Neuron (in vitro differentiated cells): ENCODE data around the gene LCE1A.

ENCODE experiments used
- H2AFZ ChIP-seq: one replicate; pipeline ENCODE4 v1.6.1; 2013; ENCODE audit warnings: low read depth, mild to moderate bottlenecking, inconsistent platforms, low read length, moderate library complexity
- H3K27me3 ChIP-seq: one replicate; pipeline ENCODE4 v1.6.1; 2013; ENCODE audit warnings: low read length; ENCODE audit not compliant: insufficient read depth
- H3K36me3 ChIP-seq: one replicate; pipeline ENCODE4 v1.6.1; 2013; ENCODE audit warnings: low read length; ENCODE audit not compliant: insufficient read depth
- H3K4me1 ChIP-seq: one replicate; pipeline ENCODE4 v1.6.1; 2013; ENCODE audit warnings: low read length; ENCODE audit not compliant: insufficient read depth
- H3K4me3 ChIP-seq: 2 replicates; pipeline ENCODE4 v1.5.1; 2013; ENCODE audit warnings: mild to moderate bottlenecking, low read length, moderate library complexity
- H3K9me3 ChIP-seq: one replicate; pipeline ENCODE4 v1.6.1; 2013; ENCODE audit warnings: low read length

The LCE1A gene, protein sequence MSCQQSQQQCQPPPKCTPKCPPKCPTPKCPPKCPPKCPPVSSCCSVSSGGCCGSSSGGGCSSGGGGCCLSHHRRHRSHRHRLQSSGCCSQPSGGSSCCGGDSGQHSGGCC

DNA sequence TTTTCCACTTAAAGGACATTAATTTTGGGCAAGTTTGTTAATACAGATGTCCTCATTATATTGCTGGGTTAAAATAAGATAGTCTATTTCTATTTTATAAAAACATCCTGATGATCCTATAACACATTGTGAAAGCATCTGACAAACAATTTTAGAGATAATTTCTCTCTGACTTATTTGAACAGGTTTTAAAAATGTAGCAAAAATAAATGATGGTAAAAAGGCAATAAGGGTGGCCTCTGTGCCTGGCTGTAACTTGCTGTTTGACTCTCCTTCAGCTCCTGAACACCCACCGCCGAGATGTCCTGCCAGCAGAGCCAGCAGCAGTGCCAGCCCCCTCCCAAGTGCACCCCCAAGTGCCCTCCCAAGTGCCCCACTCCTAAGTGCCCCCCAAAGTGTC lies at the start of gene LCE1A:
Gene LCE1A, plus strand, starts transcription at position 301 of the 400 bp plus-strand sequence. Its CDS starts 0 bp downstream, at position 301.
- Histone ChIP-seq H3K9me3 (no peaks in the 10 kb centered on the region), H3K4me3 (no peak within 1 kb of the TSS), H2AFZ (no peak within 1 kb of the TSS), H3K4me1 (no peaks in the 10 kb centered on the region), H3K27me3 (no peaks in the 10 kb centered on the region), H3K36me3 (no peaks in the 10 kb centered on the region)

DNA sequence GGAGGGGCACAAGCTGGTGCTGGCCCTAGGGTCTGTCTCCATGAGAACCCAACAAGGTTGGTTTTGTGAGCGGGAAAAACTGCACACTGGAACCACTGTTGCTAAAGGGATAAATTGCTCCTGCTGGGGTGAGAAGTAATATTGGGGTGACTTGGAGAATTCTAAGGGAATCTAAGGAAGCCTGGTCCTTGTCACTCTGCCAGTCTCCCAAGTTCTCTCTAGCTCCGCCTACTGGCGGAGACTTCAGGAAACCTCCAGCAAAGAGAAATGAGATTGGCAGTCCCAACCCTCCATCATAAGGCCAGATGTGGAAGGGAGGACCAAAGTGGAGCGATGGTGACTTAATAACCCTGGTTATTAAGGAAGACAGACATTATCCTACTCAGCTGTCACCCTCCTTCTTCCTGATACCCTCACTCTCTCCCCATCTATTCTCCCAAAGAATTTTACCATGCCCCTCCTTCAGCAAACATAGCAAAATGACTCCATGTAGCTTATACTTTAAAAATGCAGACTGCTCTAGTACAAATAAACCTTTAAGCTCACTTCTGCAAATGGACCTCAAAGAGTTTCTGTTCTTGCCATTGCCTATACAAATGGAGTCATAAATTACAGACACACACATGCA lies 49.6 kb upstream of the LCE1A start:
- no peaks in the 10 kb centered on the region for H3K36me3 ChIP-seq

DNA sequence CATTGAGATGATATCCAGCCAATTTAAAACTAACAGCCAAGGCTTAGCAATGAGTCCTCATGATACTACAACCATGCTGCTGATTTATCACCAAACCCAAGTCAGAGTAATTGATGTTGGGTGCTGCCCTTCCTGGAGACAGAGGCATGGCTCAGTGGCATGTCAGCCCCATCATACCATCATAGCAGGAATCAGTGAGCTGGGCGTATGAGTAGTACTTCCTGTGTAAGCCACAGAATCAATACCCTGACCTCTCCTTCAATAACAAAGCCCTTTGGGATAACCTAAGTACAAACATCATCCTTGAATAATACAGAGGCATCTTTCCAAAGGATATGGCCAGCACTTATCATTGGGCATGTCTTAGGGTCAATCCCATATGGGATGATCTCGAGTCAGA lies 44.2 kb upstream of the LCE1A start:
- no peaks in the 10 kb centered on the region for H3K9me3 ChIP-seq
- no peaks in the 10 kb centered on the region for H3K4me1 ChIP-seq
- no peak overlapping the region for H3K4me3 ChIP-seq
- H2AFZ ChIP-seq = no peak overlapping the region
- H3K27me3 ChIP-seq = peaks cover 3% of the 10 kb centered on the region
- H3K36me3 ChIP-seq = no peaks in the 10 kb centered on the region

More for the DNA sequence above, 49.6 kb upstream of the LCE1A start:
- peaks cover 3% of the 10 kb centered on the region for H3K27me3 ChIP-seq
- no peak overlapping the region for H2AFZ ChIP-seq
- no peaks in the 10 kb centered on the region for H3K4me1 ChIP-seq
- H3K9me3 ChIP-seq = no peaks in the 10 kb centered on the region
- H3K4me3 ChIP-seq = no peak overlapping the region

DNA sequence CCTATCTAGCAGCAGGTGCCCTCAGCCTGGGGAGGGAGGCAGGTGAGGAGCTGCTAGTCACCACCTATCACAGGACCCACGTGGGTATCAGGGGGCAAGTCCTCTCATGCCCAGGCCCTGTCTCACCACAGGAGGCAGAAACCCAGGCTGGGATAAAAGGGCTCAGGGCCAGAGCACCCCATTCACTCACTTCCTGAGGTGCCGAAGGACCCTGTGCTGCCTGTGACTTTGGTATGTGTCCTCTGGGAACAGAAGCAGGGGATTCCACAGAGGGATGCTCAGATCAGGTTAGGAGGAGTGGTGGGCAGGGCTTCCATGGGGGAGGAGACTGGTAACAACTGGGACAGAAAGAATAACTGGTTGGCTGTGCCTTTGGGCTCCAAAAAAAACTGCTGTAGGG lies 41.2 kb upstream of the LCE1A start, which contains the start of gene LCE1E:
Gene LCE1E, plus strand, starts transcription at position 181 of the 400 bp plus-strand sequence. CDS start 1,043 bp downstream, outside the sequence.
- Histone ChIP-seq H2AFZ (no peak within 1 kb of the TSS), H3K9me3 (no peaks in the 10 kb centered on the region), H3K36me3 (no peaks in the 10 kb centered on the region), H3K4me3 (no peak within 1 kb of the TSS), H3K4me1 (no peaks in the 10 kb centered on the region), H3K27me3 (no peaks in the 10 kb centered on the region)

DNA sequence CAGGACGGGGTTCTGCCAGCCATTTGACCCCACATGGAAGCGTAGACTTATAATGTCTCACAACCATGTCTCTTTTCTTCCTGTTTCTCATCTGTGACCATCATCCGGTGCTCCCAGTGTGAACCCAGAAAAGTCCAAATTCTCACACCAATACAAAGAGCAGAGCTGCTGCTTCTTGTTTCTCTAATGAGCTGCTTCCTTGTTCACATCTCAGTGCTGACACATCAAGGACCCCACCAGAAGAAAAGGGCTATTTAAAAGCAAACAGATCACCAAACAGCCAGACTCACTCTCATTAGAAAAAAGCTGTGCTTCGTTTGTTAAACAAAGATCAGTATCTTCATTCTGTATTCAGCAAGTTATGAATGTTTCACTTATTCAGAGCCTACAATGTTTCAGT lies 31.6 kb upstream of the LCE1A start:
- no peaks in the 10 kb centered on the region for H3K4me1 ChIP-seq
- no peaks in the 10 kb centered on the region for H3K27me3 ChIP-seq

DNA sequence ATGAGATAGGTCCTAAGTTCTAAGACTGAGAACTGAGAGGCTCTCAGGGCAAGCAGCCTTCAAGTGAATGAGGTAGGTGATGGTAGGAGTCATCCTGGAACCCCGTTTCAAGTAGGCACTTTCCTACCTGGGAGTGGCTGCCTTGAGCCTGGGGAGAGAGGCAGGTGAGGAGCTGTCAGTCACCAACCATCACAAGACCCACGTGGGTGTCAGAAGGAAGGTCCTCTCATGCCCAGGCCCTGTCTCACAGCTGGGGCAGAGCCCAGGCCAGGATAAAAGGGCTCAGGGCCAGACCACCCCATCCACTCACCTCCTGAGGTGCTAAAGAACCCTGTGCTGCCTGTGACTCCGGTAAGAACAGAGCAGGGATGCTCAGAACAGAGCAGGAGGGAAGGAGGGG lies 30.9 kb upstream of the LCE1A start, which contains the start of gene LCE1D:
Gene LCE1D, plus strand, starts transcription at position 301 of the 400 bp plus-strand sequence. CDS start 1,074 bp downstream, outside the sequence.
- Histone ChIP-seq H3K36me3 (no peaks in the 10 kb centered on the region), H3K27me3 (no peaks in the 10 kb centered on the region), H2AFZ (no peak within 1 kb of the TSS), H3K4me3 (no peak within 1 kb of the TSS), H3K4me1 (no peaks in the 10 kb centered on the region), H3K9me3 (no peaks in the 10 kb centered on the region)

More for the DNA sequence above, 31.6 kb upstream of the LCE1A start:
- Histone ChIP-seq H3K9me3 (no peaks in the 10 kb centered on the region), H3K36me3 (no peaks in the 10 kb centered on the region), H3K4me3 (no peak overlapping the region), H2AFZ (no peak overlapping the region)

DNA sequence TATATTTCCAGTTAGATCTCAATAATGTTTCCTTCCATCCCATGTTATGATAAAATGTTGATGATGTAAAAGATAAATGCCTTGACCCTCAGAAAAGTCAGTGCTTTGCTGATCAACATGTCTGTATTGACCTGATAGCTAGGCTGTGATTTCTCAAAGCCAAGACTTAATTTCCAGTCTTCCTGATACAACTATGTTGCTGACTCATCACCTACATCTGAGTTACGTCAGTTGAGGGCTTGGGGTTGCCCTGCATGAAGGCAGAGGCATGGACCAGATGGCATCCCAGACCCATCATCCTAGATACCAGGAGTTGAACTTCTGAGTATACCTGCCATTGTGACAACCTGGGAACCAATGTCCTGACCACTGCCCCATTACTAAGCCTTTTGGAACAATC lies 25.9 kb upstream of the LCE1A start:
- Histone ChIP-seq H3K27me3 (no peaks in the 10 kb centered on the region), H3K36me3 (no peaks in the 10 kb centered on the region), H3K4me3 (no peak overlapping the region), H3K9me3 (no peaks in the 10 kb centered on the region), H3K4me1 (no peaks in the 10 kb centered on the region), H2AFZ (no peak overlapping the region)

DNA sequence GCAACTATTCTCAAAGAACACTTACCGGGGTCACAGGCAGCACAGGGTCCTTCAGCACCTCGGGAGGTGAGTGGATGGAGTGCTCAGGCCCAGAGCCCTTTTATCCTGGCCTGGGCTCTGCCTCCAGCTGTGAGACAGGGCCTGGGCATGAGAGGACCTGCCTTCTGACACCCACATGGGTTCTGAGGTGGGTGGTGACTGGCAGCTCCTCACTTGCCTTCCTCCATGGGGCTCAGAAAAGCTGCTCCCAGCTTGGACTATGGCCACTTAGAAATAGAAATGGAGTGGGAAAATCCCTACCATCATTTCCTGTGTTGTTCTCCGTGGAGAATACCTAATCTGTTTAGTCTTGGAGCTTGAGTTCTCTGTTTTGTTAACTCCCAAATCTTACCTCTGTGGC lies 20.7 kb upstream of the LCE1A start, which contains the start of gene LCE1C:
Gene LCE1C, minus strand, starts transcription at position 76 of the 400 bp plus-strand sequence. CDS start 1,173 bp downstream, outside the sequence.
- Histone ChIP-seq H2AFZ (no peak within 1 kb of the TSS), H3K36me3 (no peaks in the 10 kb centered on the region), H3K4me3 (no peak within 1 kb of the TSS), H3K27me3 (no peaks in the 10 kb centered on the region), H3K9me3 (no peaks in the 10 kb centered on the region), H3K4me1 (no peaks in the 10 kb centered on the region)

DNA sequence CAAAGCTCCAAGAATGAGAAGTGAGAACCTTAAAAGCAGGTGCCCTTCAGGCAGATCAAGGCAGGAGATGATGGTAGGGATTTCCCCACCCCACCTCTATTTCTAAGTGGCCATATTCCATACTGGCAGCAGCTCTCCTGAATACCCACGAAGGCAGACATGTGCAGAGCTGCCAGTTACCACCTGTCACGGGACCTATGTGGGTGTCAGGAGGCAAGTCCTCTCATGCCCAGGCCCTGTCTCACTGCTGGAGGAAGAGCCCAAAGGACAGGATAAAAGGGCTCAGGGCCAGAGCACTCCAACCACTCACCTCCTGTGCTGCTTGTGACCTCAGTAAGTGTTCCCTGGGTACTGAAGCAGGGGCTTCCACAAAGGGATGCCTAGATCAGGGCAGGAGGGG lies 16.2 kb upstream of the LCE1A start:
- H3K4me3 ChIP-seq = no peak overlapping the region
- H3K4me1 ChIP-seq = no peaks in the 10 kb centered on the region
- H3K27me3 ChIP-seq = no peaks in the 10 kb centered on the region
- no peak overlapping the region for H2AFZ ChIP-seq
- no peaks in the 10 kb centered on the region for H3K9me3 ChIP-seq
- no peaks in the 10 kb centered on the region for H3K36me3 ChIP-seq

DNA sequence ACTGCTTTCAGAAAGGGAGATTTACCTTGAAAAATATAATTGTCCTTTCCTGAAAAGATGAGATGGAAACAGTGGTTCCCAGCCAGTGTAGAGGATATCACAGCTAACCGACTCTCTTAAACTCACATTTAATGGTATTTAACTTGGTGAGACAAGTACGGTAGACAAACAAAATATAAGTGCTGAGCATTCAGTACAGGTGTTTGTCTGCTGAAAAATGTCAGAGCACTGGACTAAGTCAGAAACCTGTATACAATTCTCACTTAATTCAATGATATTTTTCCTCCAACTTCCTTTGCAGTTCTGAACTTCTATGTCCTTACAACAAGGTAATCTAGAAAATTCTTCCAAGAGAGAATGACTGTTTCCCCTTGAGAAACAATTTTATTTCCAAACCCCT lies 15.6 kb upstream of the LCE1A start, which contains the start of gene LCE1B:
Gene LCE1B, plus strand, starts transcription at position 301 of the 400 bp plus-strand sequence. CDS start 476 bp downstream, outside the sequence.
- H3K27me3 ChIP-seq = no peaks in the 10 kb centered on the region
- no peak within 1 kb of the TSS for H3K4me3 ChIP-seq
- H3K9me3 ChIP-seq = no peaks in the 10 kb centered on the region
- no peaks in the 10 kb centered on the region for H3K4me1 ChIP-seq
- no peaks in the 10 kb centered on the region for H3K36me3 ChIP-seq
- H2AFZ ChIP-seq = no peak within 1 kb of the TSS

DNA sequence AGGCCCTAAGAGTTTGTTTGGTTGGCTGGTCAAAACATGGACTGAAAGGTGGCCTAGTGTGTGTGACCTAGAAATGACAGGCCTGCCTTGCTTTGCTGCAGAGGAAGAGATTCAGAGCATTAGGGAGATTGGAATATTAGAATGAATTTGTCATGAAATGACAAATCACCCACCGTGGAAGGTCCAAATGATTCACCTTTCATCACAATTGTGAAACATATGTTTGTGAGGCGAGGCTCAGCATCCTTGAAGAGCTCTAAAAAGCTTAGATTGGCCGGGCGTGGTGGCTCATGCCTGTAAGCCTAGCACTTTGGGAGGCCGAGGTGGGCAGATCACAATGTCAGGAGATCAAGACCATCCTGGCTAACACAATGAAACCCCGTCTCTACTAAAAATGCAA lies 10.0 kb upstream of the LCE1A start:
- no peaks in the 10 kb centered on the region for H3K9me3 ChIP-seq
- no peaks in the 10 kb centered on the region for H3K4me1 ChIP-seq
- no peaks in the 10 kb centered on the region for H3K27me3 ChIP-seq
- H3K36me3 ChIP-seq = no peaks in the 10 kb centered on the region
- no peak overlapping the region for H2AFZ ChIP-seq
- H3K4me3 ChIP-seq = no peak overlapping the region

DNA sequence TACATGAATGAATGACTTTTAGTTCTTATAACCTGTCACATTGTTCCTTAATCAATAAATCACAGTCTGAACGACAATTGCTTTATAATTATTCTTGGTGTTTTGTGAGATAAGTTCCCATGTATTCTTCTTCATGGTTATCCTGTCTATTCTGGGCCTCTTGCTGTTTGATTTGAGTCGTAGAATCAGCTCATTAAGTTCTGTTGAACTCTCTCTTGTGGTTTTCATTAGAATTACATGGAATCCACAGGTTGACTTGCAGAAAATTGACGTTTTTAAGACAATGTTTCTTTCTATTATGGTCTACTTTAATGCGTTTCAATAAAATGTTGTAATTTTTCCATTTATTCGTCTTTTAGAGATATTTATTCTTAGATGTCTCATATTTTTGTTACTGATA lies 4.0 kb upstream of the LCE1A start:
- H3K9me3 ChIP-seq = no peaks in the 10 kb centered on the region
- no peak overlapping the region for H3K4me3 ChIP-seq
- H2AFZ ChIP-seq = no peak overlapping the region
- H3K4me1 ChIP-seq = no peaks in the 10 kb centered on the region
- H3K36me3 ChIP-seq = no peaks in the 10 kb centered on the region
- no peaks in the 10 kb centered on the region for H3K27me3 ChIP-seq

DNA sequence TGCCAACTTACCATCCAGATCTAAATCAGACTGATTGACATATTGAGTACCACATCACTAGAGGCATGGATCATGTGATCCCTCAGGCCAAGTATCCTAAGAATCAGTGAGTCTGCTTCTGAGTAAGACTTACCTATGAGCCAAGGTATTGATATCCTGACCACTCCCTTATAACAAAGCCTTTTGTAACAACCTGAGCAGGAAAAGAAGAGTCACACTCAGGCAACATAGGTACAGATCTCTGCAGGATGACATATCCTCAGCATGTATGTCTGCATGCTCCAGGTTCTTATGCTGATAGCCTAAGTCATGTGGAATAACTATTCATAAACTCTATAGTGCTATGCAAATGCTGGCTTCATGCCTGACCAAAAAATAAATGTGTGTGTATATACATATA lies 2.3 kb upstream of the LCE1A start:
- no peaks in the 10 kb centered on the region for H3K4me1 ChIP-seq

More for the DNA sequence above, 2.3 kb upstream of the LCE1A start:
- no peaks in the 10 kb centered on the region for H3K27me3 ChIP-seq
- no peak overlapping the region for H3K4me3 ChIP-seq
- H3K9me3 ChIP-seq = no peaks in the 10 kb centered on the region
- H3K36me3 ChIP-seq = no peaks in the 10 kb centered on the region
- H2AFZ ChIP-seq = no peak overlapping the region
